HepG2 (cell line): ENCODE data around the gene USP19. TPM values are rescaled to one million over a fixed set of nuclear protein-coding genes. Genes with fewer than 3 reads are reported as not detected.

Source experiments
- ATAC-seq: fragments of 200-7000 bp; cut with Tn5 transposase; 3 replicates; pipeline ENCODE4 v1.9.1; 2020; ENCODE audit warnings: mild to moderate bottlenecking, moderate library complexity
- BruUV-seq: library from RNA; stranded (reverse); fragments of 400-500 nt; replicated peaks from 2 replicates; lab custom pipeline; 2021; lab: Mats Ljungman, UMichigan
- CTCF ChIA-PET: fragments of 300-600 bp; formaldehyde crosslinking; extraction: SDS; loops from one replicate; lab custom pipeline; 2021; ENCODE audit warnings: low total read pairs, inconsistent platforms, low intra/inter-chr PET ratio; lab: Yijun Ruan, JAX
- POLR2A ChIA-PET: fragments of 350-600 bp; sonication (Branson Sonifier 250); formaldehyde crosslinking; loops from one replicate; lab custom pipeline; 2020; ENCODE audit warnings: antibody characterized with exemption, inconsistent platforms; lab: Yijun Ruan, JAX
- DNase-seq: peaks from one replicate; pipeline ENCODE4 v3.0.0-alpha.2; 2015; ENCODE audit warnings: low spot score
- FAIRE-seq: peaks from 3 replicates; lab custom pipeline; 2011; peaks lifted over from hg19 to GRCh38; lab: Jason Lieb, UNC
- H2AFZ ChIP-seq: one replicate; pipeline ENCODE4 v1.6.1; 2011; ENCODE audit warnings: low read length, inconsistent platforms
- H3K27ac ChIP-seq: fragments of 300-600 bp; 3 replicates; pipeline ENCODE4 v1.8.0; 2011; ENCODE audit warnings: mixed run types, mild to moderate bottlenecking, mixed read lengths, low read length, inconsistent platforms; ENCODE audit not compliant: insufficient read depth; ENCODE audit errors: extremely low read length
- H3K27me3 ChIP-seq, 2 experiments: fragments of 200-600 bp in 1 of 2; 2 replicates in 1 of 2; 3 replicates in 1 of 2; pipeline versions ENCODE4 v1.6.0 to v1.8.0; 2011; ENCODE audit warnings: low read length in 2 of 2, mild to moderate bottlenecking in 2 of 2, moderate library complexity in 2 of 2, inconsistent platforms in 1 of 2; ENCODE audit not compliant: insufficient read depth in 2 of 2, control insufficient read depth in 1 of 2
- H3K36me3 ChIP-seq, 2 experiments: fragments of 200-600 bp in 1 of 2; replicated peaks in 1 of 2; 2 replicates in 1 of 2; 3 replicates in 1 of 2; pipeline versions ENCODE4 v1.5.1 to v1.8.0; 2011; ENCODE audit warnings: low read length in 2 of 2, inconsistent platforms in 1 of 2; ENCODE audit not compliant: insufficient read depth in 2 of 2, control insufficient read depth in 1 of 2
- H3K4me1 ChIP-seq: 2 replicates; pipeline ENCODE4 v1.5.1; 2012; ENCODE audit warnings: low read length, inconsistent platforms; ENCODE audit not compliant: insufficient read depth
- H3K4me2 ChIP-seq: 2 replicates; pipeline ENCODE4 v1.6.0; 2011; ENCODE audit warnings: low read depth, low read length, inconsistent platforms
- H3K4me3 ChIP-seq, 3 experiments: fragments of 200-600 bp in 1 of 3; sonication (generic), shearing (Covaris generic) in 1 of 3; replicated peaks in 1 of 3; 2 replicates each; pipeline ENCODE4 v1.5.1; 2011 to 2016; ENCODE audit warnings: low read length in 3 of 3, inconsistent platforms in 2 of 3, low read depth in 2 of 3, mild to moderate bottlenecking in 2 of 3, control low read depth in 1 of 3, mixed read lengths in 1 of 3; ENCODE audit not compliant: insufficient read depth in 1 of 3
- H3K79me2 ChIP-seq: one replicate; pipeline ENCODE4 v1.6.1; 2011; ENCODE audit warnings: low read length, inconsistent platforms; ENCODE audit not compliant: insufficient read depth
- H3K9ac ChIP-seq: 2 replicates; pipeline ENCODE4 v1.6.0; 2011; ENCODE audit warnings: mild to moderate bottlenecking, low read depth, low read length, inconsistent platforms; ENCODE audit not compliant: insufficient read depth
- H3K9me3 ChIP-seq: 2 replicates; pipeline ENCODE4 v1.5.1; 2012; ENCODE audit warnings: mild to moderate bottlenecking, low read length
- H4K20me1 ChIP-seq: 2 replicates; pipeline ENCODE4 v1.6.0; 2011; ENCODE audit warnings: inconsistent platforms, mild to moderate bottlenecking, low read length, moderate library complexity; ENCODE audit not compliant: insufficient read depth
- ATF3 ChIP-seq: sonication (generic); formaldehyde crosslinking; IDR thresholded peaks from 2 replicates; pipeline ENCODE4 v1.4.0; 2020; ENCODE audit warnings: missing genetic modification reagents
- DRAP1 ChIP-seq: IDR thresholded peaks from 2 replicates; pipeline ENCODE4 v1.6.1; 2016; ENCODE audit warnings: missing genetic modification reagents, missing compliant biosample characterization
- GATAD2A ChIP-seq: IDR thresholded peaks from 2 replicates; pipeline ENCODE4 v1.6.1; 2016
- ISL2 ChIP-seq: sonication (generic); formaldehyde crosslinking; IDR thresholded peaks from 2 replicates; pipeline ENCODE4 v1.5.0; 2020; ENCODE audit warnings: missing genetic modification reagents
- LBX2 ChIP-seq: sonication (generic); formaldehyde crosslinking; IDR thresholded peaks from 2 replicates; pipeline ENCODE4 v1.5.0; 2020; ENCODE audit warnings: missing genetic modification reagents, mild to moderate bottlenecking, borderline replicate concordance
- MAFG ChIP-seq: sonication (generic); formaldehyde crosslinking; IDR thresholded peaks from 2 replicates; pipeline ENCODE4 v1.5.1; 2020; ENCODE audit warnings: mild to moderate bottlenecking, missing genetic modification reagents
- NCOA5 ChIP-seq: sonication (generic); formaldehyde crosslinking; IDR thresholded peaks from 2 replicates; pipeline ENCODE4 v1.4.0; 2020; ENCODE audit warnings: missing genetic modification reagents
- PATZ1 ChIP-seq: sonication (generic); formaldehyde crosslinking; IDR thresholded peaks from 2 replicates; pipeline ENCODE4 v1.4.0; 2020; ENCODE audit warnings: missing genetic modification reagents
- PRPF4 ChIP-seq: fragments of 200-400 bp; formaldehyde crosslinking; IDR thresholded peaks from 2 replicates; pipeline ENCODE4 v1.6.1; 2016; ENCODE audit warnings: low read length, low read depth; ENCODE audit not compliant: poor library complexity, severe bottlenecking
- ZNF570 ChIP-seq: sonication (generic); formaldehyde crosslinking; IDR thresholded peaks from 2 replicates; pipeline ENCODE4 v1.4.0; 2020; ENCODE audit warnings: mild to moderate bottlenecking, missing genetic modification reagents, borderline replicate concordance
- WGBS: methylation state at CpG from one replicate; pipeline ENCODE4 v1.1.6; 2017; ENCODE audit warnings: low lambda C conversion rate; 5-methylcytosine and 5-hydroxymethylcytosine counted together
- in situ Hi-C: cut with HindIII; loops from 2 replicates; pipeline ENCODE4 v1.10.0; 2017; ENCODE audit warnings: low pct_unique_long_range_greater_than_20kb; ENCODE audit not compliant: extremely low pct_ligation_motif_present
- intact Hi-C: fragments of 100-400 bp; cut with micrococcal nuclease; formaldehyde crosslinking; loops from one replicate; pipeline ENCODE4 v1.10.0; 2022; ENCODE audit not compliant: unreplicated experiment
- polyA plus RNA-seq, 8 experiments: library from polyadenylated mRNA; depleted of rRNA in 3 of 8; stranded (reverse) in 7 of 8; unstranded in 1 of 8; fragments of >200 nt; fragmentation: Illumina TruSeq in 4 of 8; extraction: Trizol in 4 of 8; gene quantifications; 2 replicates each; pipeline versions ENCODE4 v1.2.1 to v1.2.3, GENCODE V29; 2011 to 2016; ENCODE audit warnings: low read depth in 4 of 8, missing spikeins in 1 of 8, mixed read lengths in 1 of 8; ENCODE audit not compliant: insufficient read depth in 1 of 8
- total RNA-seq, 5 experiments: library from RNA; depleted of rRNA; stranded (reverse); fragments of >200 nt; fragmentation: Illumina TruSeq; extraction: Trizol; gene quantifications; 2 replicates each; pipeline ENCODE4 v1.2.3, GENCODE V29; 2016; ENCODE audit warnings: low read depth in 1 of 5

Gene USP19
- total and polyA plus RNA-seq, 2 of the 13 experiments (the other 11 are each of a cell fraction or from before 2014, with no cell fraction given), result 28.3 to 31.7 TPM

GRCh38 chr3:49124991-49125670, 4.5 kb upstream of the USP19 start:
- TF ChIP-seq NCOA5 (CRISPR knock-in tag) (no peak), DRAP1 (CRISPR knock-in tag) (no peak), PRPF4 (no peak), ZNF570 (CRISPR knock-in tag) (no peak), PATZ1 (CRISPR knock-in tag) (no peak), GATAD2A (CRISPR knock-in tag) (no peak), LBX2 (CRISPR knock-in tag) (no peak), ISL2 (CRISPR knock-in tag) (no peak), MAFG (CRISPR knock-in tag) (no peak), ATF3 (CRISPR knock-in tag) (no peak)
- TF ChIP-seq, all 625 proteins: peak for 0
- Histone ChIP-seq H3K36me3 (peaks cover 17 to 37% of the 10 kb centered on the region in 2 experiments; a peak in 4 of 5 replicates), H3K27me3 (no peaks in the 10 kb centered on the region; a peak in 1 of 5 replicates), H4K20me1 (no peaks in the 10 kb centered on the region), H3K4me1 (peaks cover 6% of the 10 kb centered on the region), H3K4me2 (no peak overlapping the region), H3K9ac (no peak overlapping the region), H3K27ac (no peak overlapping the region), H3K9me3 (no peaks in the 10 kb centered on the region), H2AFZ (no peak overlapping the region), H3K4me3 (no peak overlapping the region), H3K79me2 (peaks cover 1% of the 10 kb centered on the region)
- intact Hi-C loops (no loop called here), in situ Hi-C loops (no loop called here)
- ChIA-PET POLR2A (interaction anchor here (2.0 kb wide), 1 partner anchor 8 kb away, joined by 11 read pairs; the partner anchor contains the start of gene LAMB2), CTCF (no interaction called here)
- WGBS, result 94% methylated on average over 10 of the region's 14 CpGs
- no peak for FAIRE-seq
- no peak for ATAC-seq
- BruUV-seq, result no TSS peak
- no peak for DNase-seq
